ENCODE data around the gene CLIP2. TPM values are rescaled to one million over a fixed set of nuclear protein-coding genes. Genes with fewer than 3 reads are reported as not detected.

CLIP2 gene
- total and polyA plus RNA-seq, 2 of the 8 experiments (the other 6 are each of a cell fraction or from before 2014, with no cell fraction given): 8.3 to 41.5 TPM

- H2BK5ac ChIP-seq (ENCODE audit: low read depth, low read length): peak overlapping the region; percentile 54; the same call in 1 of the 2 replicates
- DNase-seq (ENCODE audit: low read depth in 1 of 2, low spot score in 2 of 2) (no peak), FAIRE-seq (no peak)
- no peak overlapping the region for H3K27ac ChIP-seq (ENCODE audit: low read depth, low read length)
- H2AFZ ChIP-seq (ENCODE audit: low read length): no peak overlapping the region
- H2BK15ac ChIP-seq (ENCODE audit: low read length): 0 out of 2 replicates have a peak overlapping the region, but pooled peaks have one; percentile 53
- H4K5ac ChIP-seq (ENCODE audit: insufficient read length, low read depth, low read length): no peak overlapping the region
- H4K20me1 ChIP-seq (replicated peaks in 1 of 2; ENCODE audit: control insufficient read depth in 1 of 2, insufficient read depth in 2 of 2, low read length in 2 of 2): no peaks in the 10 kb centered on the region
- no peaks in the 10 kb centered on the region for H3K23me2 ChIP-seq (ENCODE audit: low read depth, low read length)
- H3K4me2 ChIP-seq (ENCODE audit: insufficient read depth in 1 of 2, low read depth in 2 of 2, low read length in 2 of 2): no peak overlapping the region
- no peak overlapping the region for H3K18ac ChIP-seq (ENCODE audit: extremely low read depth, low read length)
- H2BK12ac ChIP-seq (ENCODE audit: low read depth, low read length): no peak overlapping the region
- H2BK120ac ChIP-seq (replicated peaks; ENCODE audit: low read depth, low read length): no peak overlapping the region
- WGBS, 2 experiments (ENCODE audit: extremely low coverage in 1 of 2, insufficient coverage in 1 of 2, insufficient read length in 1 of 2, insufficient replicate concordance in 2 of 2, low coverage in 1 of 2, low lambda C conversion rate in 2 of 2, missing lambda C conversion rate in 1 of 2): 90% methylated on average over 8 of the region's 8 CpGs; no CpG with 5 or more reads in 1 of the 2 experiments
- H3K4me3 ChIP-seq (ENCODE audit: extremely low read depth in 1 of 4, insufficient read depth in 2 of 4, low read depth in 3 of 4, low read length in 4 of 4): no peak overlapping the region
- H3K56ac ChIP-seq (replicated peaks; ENCODE audit: insufficient read length, low read depth, low read length): no peak overlapping the region
- H3K36me3 ChIP-seq (ENCODE audit: control insufficient read depth in 2 of 4, insufficient read depth in 4 of 4, low read length in 3 of 4): peaks cover 0 to 16% (median 4%) of the 10 kb centered on the region in 4 experiments; a peak in 4 of 8 replicates
- H3K4ac ChIP-seq (replicated peaks; ENCODE audit: insufficient read length, low read depth, low read length): no peak overlapping the region
- H2AK5ac ChIP-seq (ENCODE audit: low read depth, low read length): no peak overlapping the region
- peaks cover 0 to 5% (median under 1%) of the 10 kb centered on the region in 4 experiments; a peak in 3 of 7 replicates for H3K4me1 ChIP-seq (replicated peaks in 1 of 4; ENCODE audit: control insufficient read depth in 3 of 4, insufficient read depth in 4 of 4, low read length in 3 of 4)
- no peak overlapping the region for H2BK20ac ChIP-seq (ENCODE audit: low read length)
- H3K79me1 ChIP-seq (ENCODE audit: low read depth, low read length): no peaks in the 10 kb centered on the region
- ChIA-PET POLR2A (ENCODE audit: partially characterized antibody) (interaction anchor here (1.1 to 1.2 kb wide), 2 partner anchors 173 to 198 kb away, joined by 3 read pairs; no protein-coding TSS in a partner anchor), CTCF (ENCODE audit: partially characterized antibody) (interaction anchor here (0.7 to 4.8 kb wide), 20 partner anchors 9 to 213 kb away, joined by 3 to 44 read pairs (median 5); no protein-coding TSS in a partner anchor)
- H3K23ac ChIP-seq (ENCODE audit: insufficient read length): no peak overlapping the region
- no peaks in the 10 kb centered on the region for H3K27me3 ChIP-seq (replicated peaks in 1 of 4; ENCODE audit: control insufficient read depth in 3 of 4, extremely low read depth in 1 of 4, insufficient read depth in 3 of 4, low read length in 3 of 4)
- H3K9me3 ChIP-seq (ENCODE audit: insufficient read depth in 2 of 2, low read depth in 1 of 2, low read length in 1 of 2): no peaks in the 10 kb centered on the region
- H3K9ac ChIP-seq (replicated peaks in 1 of 4; ENCODE audit: extremely low read depth in 1 of 4, low read depth in 3 of 4, low read length in 3 of 4): no peak overlapping the region
- no peak overlapping the region for H4K8ac ChIP-seq (ENCODE audit: extremely low read depth, insufficient read depth, low read length)
- H3K14ac ChIP-seq (ENCODE audit: insufficient read length): no peak overlapping the region
- H3K79me2 ChIP-seq (ENCODE audit: control insufficient read depth in 1 of 2, insufficient read depth in 2 of 2, low read length in 2 of 2): no peaks in the 10 kb centered on the region
- no peak overlapping the region for H4K91ac ChIP-seq (replicated peaks; ENCODE audit: insufficient read length, low read length)
- TF ChIP-seq GABPA (IDR thresholded peaks at IDR 0.05; ENCODE audit: borderline replicate concordance, insufficient read depth, low read length) (no peak), TAF7 (optimal IDR thresholded peaks at IDR 0.05; ENCODE audit: borderline replicate concordance, low read depth, low read length) (no peak), SP2 (IDR thresholded peaks at IDR 0.05; ENCODE audit: low read length) (no peak), E2F6 (IDR thresholded peaks at IDR 0.05) (no peak), ASH2L (IDR thresholded peaks at IDR 0.05; ENCODE audit: low read length) (no peak), SP4 (IDR thresholded peaks at IDR 0.05; ENCODE audit: low read length) (no peak), SAP30 (IDR thresholded peaks at IDR 0.05; ENCODE audit: insufficient read depth, insufficient replicate concordance, low read length) (no peak), HDAC2 (IDR thresholded peaks at IDR 0.05; ENCODE audit: borderline replicate concordance in 1 of 2, low read depth in 2 of 2, low read length in 2 of 2) (no peak), BCL11A (IDR thresholded peaks at IDR 0.05; ENCODE audit: low read depth in 2 of 2, low read length in 2 of 2) (no peak), SP1 (IDR thresholded peaks at IDR 0.05; ENCODE audit: low read depth, low read length) (no peak), PHF8 (conservative IDR thresholded peaks at IDR 0.05; ENCODE audit: low read depth, low read length) (no peak), KDM1A (IDR thresholded peaks at IDR 0.05; ENCODE audit: borderline replicate concordance, low read length) (no peak), SIX5 (IDR thresholded peaks at IDR 0.05; ENCODE audit: low read depth, low read length) (no peak), FOSL1 (IDR thresholded peaks at IDR 0.05; ENCODE audit: insufficient read depth, low read depth, low read length) (no peak)
Observed at GRCh38 chr7:74404388-74404700, 115.1 kb downstream of the CLIP2 start.
